PC-9 (cell line): ENCODE results near the gene SDC1.

Experiments
- CTCF ChIP-seq: fragments of 200-600 bp; sonication (generic); conservative IDR thresholded peaks from 2 replicates; pipeline ENCODE4 v1.6.1; 2017; ENCODE audit warnings: mixed run types, antibody characterized with exemption, mild to moderate bottlenecking, moderate library complexity
- EZH2 ChIP-seq: fragments of 200-600 bp; sonication (generic); IDR thresholded peaks from 2 replicates; pipeline ENCODE4 v1.8.0; 2017; ENCODE audit warnings: antibody characterized with exemption, low read depth

GRCh38 chr2:20179466-20179754, 45.5 kb downstream of the SDC1 start:
- TF ChIP-seq CTCF (no peak), EZH2 (no peak)
